Skeletal muscle tissue (tissue), 4 donors: Measurements from ENCODE around the gene HAGH. TPM values are rescaled to one million over a fixed set of nuclear protein-coding genes. Genes with fewer than 3 reads are reported as not detected.
A peak's percentile ranks its signal among the peaks of the same experiment; 100 is the strongest.

Source experiments
- H3K27ac ChIP-seq: one replicate; pipeline ENCODE4 v1.7.0; 2013; ENCODE audit warnings: mild to moderate bottlenecking, low read depth, low read length, inconsistent platforms
- H3K27me3 ChIP-seq, 3 donors: one replicate each; pipeline ENCODE4 v1.7.0; 2013; ENCODE audit warnings: low read length in 3 of 3; ENCODE audit not compliant: control insufficient read depth in 3 of 3, insufficient read depth in 3 of 3
- H3K36me3 ChIP-seq, 3 donors: one replicate each; pipeline ENCODE4 v1.7.0; 2013; ENCODE audit warnings: low read length in 3 of 3; ENCODE audit not compliant: control insufficient read depth in 3 of 3, insufficient read depth in 3 of 3
- H3K4me1 ChIP-seq, 3 donors: one replicate each; pipeline ENCODE4 v1.7.0; 2013; ENCODE audit warnings: low read length in 3 of 3, mild to moderate bottlenecking in 3 of 3; ENCODE audit not compliant: control insufficient read depth in 3 of 3, insufficient read depth in 3 of 3
- H3K4me3 ChIP-seq, 3 donors: one replicate each; pipeline ENCODE4 v1.7.0; 2013; ENCODE audit warnings: low read length in 3 of 3
- H3K9ac ChIP-seq, 3 donors: one replicate each; pipeline ENCODE4 v1.7.0; 2013; ENCODE audit warnings: low read length in 3 of 3, mild to moderate bottlenecking in 3 of 3, moderate library complexity in 2 of 3, low read depth in 1 of 3
- H3K9me3 ChIP-seq, 3 donors: one replicate each; pipeline ENCODE4 v1.7.0; 2013; ENCODE audit warnings: low read length in 3 of 3; ENCODE audit not compliant: control insufficient read depth in 3 of 3
- total RNA-seq: library from RNA; depleted of rRNA; stranded (reverse); fragments of >200 nt; gene quantifications from one replicate; pipeline ENCODE4 v1.2.3, GENCODE V29; 2014
- donor health status: Osteomylitis.

Gene HAGH
- total RNA-seq, 1 donor from 2014 or later = 42.3 TPM

- Histone ChIP-seq H3K36me3 (peaks cover 36 to 59% (median 39%) of the 10 kb centered on the region in 3 donors), H3K9me3 (no peaks in the 10 kb centered on the region), H3K4me3 (no peak overlapping the region), H3K9ac (no peak overlapping the region), H3K27ac (no peak overlapping the region), H3K4me1 (peaks cover 39 to 63% (median 48%) of the 10 kb centered on the region in 3 donors), H3K27me3 (no peaks in the 10 kb centered on the region)
These were observed 50.0 kb downstream of the HAGH start for GRCh38 chr16:1776672-1776955.

- no peak overlapping the region for H3K27ac ChIP-seq
- H3K36me3 ChIP-seq = peaks cover 34 to 57% (median 39%) of the 10 kb centered on the region in 3 donors
- H3K4me1 ChIP-seq = peaks cover 33 to 57% (median 43%) of the 10 kb centered on the region in 3 donors
- no peaks in the 10 kb centered on the region for H3K9me3 ChIP-seq
- H3K9ac ChIP-seq = no peak overlapping the region
- no peaks in the 10 kb centered on the region for H3K27me3 ChIP-seq
- no peak overlapping the region for H3K4me3 ChIP-seq
These were observed 50.6 kb downstream of the HAGH start for GRCh38 chr16:1775846-1776671.

DNA sequence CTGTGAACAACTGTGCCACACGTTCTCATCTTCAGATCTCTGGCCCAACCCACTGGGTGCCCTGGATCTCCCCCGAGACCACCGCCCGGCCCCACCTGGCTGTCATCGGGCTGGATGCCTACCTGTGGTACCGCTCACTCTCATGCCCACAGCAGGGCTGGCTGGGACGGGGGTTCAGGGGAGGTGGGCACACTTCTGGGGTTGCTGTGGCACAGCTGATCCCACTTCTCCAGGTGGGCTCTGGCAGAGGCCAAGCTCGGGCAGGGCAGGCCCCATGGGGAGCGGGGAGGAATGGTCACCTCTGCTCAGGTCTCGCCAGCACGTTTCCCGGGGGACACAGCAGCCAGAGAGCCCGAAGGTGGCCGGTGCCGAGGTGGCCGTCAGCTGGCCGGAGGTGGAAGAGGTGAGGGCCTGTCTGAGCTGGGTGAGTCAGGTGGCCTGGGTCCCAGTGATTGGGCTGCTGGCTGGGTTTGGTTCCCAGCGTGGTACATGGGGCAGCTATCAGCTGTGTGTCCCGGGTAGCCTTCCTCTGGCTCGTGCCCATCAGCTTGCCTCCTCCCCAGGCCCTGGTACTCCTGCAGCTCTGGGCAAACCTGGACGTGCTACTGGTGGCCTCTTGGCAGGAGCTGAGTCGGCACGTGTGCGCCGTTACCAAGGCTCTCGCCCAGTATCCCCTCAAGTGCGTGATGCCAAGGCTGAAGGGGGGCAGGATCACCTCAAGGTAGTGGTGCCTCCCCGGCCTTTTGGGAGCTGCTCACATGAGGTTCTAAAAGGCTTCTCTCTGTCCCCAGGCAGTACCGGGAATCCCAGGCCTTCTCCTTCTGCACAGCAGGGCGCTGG lies 51.4 kb downstream of the HAGH start:
- Histone ChIP-seq H3K4me1 (peaks cover 31 to 56% (median 40%) of the 10 kb centered on the region in 3 donors), H3K27ac (no peak overlapping the region), H3K27me3 (no peaks in the 10 kb centered on the region), H3K9ac (peak overlapping the region in 2 of 3 donors; percentile 82 to 95), H3K36me3 (peaks cover 26 to 50% (median 39%) of the 10 kb centered on the region in 3 donors), H3K9me3 (no peaks in the 10 kb centered on the region), H3K4me3 (no peak overlapping the region)

- Histone ChIP-seq H3K27me3 (no peaks in the 10 kb centered on the region), H3K4me3 (peak overlapping the region; percentile 14 to 35 (median 31)), H3K9me3 (no peaks in the 10 kb centered on the region), H3K27ac (peak overlapping the region; percentile 81), H3K9ac (peak overlapping the region in 2 of 3 donors; percentile 82 to 95), H3K36me3 (peaks cover 21 to 42% (median 33%) of the 10 kb centered on the region in 3 donors), H3K4me1 (peaks cover 29 to 55% (median 37%) of the 10 kb centered on the region in 3 donors)
These were observed 52.2 kb downstream of the HAGH start for GRCh38 chr16:1774448-1774780.

GRCh38 chr16:1773703-1774447 lies 52.8 kb downstream of the HAGH start:
- Histone ChIP-seq H3K4me3 (peak overlapping the region; percentile 69 to 90 (median 90)), H3K9me3 (no peaks in the 10 kb centered on the region), H3K27ac (peak overlapping the region; percentile 81), H3K4me1 (peaks cover 29 to 51% (median 37%) of the 10 kb centered on the region in 3 donors), H3K27me3 (no peaks in the 10 kb centered on the region), H3K36me3 (peaks cover 16 to 41% (median 33%) of the 10 kb centered on the region in 3 donors), H3K9ac (peak overlapping the region; percentile 82 to 95 (median 83))

DNA sequence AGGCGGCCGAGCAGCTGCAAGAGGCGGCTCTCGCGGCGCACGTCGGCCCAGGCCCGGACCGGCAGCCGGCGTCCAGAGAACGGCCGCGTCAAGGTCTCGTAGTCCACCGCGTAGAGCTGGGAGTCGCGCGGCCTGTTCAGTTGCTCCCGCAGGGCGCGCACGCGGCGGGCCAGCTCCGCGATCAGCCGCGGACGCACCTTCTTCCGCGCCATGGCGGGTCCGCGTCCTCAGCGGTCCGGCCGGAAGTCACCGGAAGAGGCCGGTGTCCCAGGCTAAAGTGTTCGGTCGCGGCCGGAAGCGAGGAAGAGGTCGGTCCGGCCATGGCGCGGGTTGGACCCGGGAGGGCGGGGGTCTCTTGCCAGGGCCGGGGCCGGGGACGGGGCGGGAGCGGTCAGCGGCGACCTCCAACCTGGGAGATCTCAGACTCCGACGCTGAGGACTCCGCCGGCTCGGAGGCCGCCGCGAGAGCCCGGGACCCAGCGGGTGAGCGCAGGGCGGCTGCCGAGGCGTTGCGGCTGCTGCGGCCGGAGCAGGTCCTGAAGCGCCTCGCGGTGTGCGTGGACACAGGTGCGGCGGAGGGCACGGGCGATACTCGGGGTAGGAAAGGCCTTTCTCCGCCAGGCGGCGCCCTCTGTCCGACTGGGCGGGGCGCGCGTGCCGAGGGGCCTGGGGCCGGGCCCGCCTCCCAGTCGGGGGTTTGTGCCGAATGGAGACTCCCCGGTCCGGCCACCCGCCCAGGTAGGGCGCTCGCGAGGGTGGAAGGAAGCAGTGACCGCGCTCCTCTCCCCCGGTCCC lies 53.5 kb downstream of the HAGH start, which contains the start of gene MRPS34:
TSS of gene MRPS34 (minus strand) at position 227 of the 795 bp plus-strand sequence. CDS start at position 212, 15 bp downstream.
- Histone ChIP-seq H3K36me3 (peaks cover 19 to 40% (median 31%) of the 10 kb centered on the region in 3 donors), H3K27me3 (no peaks in the 10 kb centered on the region), H3K4me1 (peaks cover 29 to 49% (median 37%) of the 10 kb centered on the region in 3 donors), H3K9ac (peak within 1 kb of the TSS; percentile 82 to 95 (median 83)), H3K9me3 (no peaks in the 10 kb centered on the region), H3K4me3 (peak within 1 kb of the TSS; percentile 69 to 90 (median 90)), H3K27ac (peak within 1 kb of the TSS; percentile 81)

DNA sequence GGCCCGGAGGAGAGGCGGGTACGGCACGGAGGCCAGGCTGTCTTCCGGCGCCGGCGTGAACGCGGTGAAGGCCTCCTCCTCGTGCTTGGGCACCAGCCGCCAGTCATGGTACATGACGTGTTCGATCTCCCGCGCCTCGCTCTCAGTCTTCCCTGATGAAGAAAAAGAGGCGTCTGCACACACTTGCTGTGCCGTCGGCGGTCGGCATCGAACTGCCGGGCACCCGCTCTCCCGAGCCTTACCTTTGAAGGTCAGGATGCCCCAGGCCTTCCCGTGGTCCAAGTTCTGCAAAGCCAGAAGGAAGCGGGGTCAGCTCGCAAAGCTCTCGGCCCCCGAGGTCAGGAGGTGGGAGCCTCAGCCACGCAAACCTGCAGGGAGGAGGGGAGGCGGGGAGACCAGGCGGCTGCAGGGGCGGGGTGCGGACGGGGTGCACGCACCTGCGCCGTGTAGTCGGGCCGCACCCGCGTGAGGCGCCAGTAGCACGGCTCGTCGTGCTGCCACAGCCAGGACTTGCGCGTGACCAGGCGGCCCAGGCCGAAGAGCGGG lies 54.2 kb downstream of the HAGH start, which contains the start of gene EME2:
TSS of gene EME2 (plus strand) at position 449 of the 546 bp plus-strand sequence. CDS start 418 bp downstream, outside the sequence.
- Histone ChIP-seq H3K4me1 (peaks cover 29 to 49% (median 37%) of the 10 kb centered on the region in 3 donors), H3K36me3 (peaks cover 22 to 40% (median 30%) of the 10 kb centered on the region in 3 donors), H3K27me3 (no peaks in the 10 kb centered on the region), H3K4me3 (peak within 1 kb of the TSS; percentile 69 to 90 (median 90)), H3K9ac (peak within 1 kb of the TSS; percentile 82 to 95 (median 83)), H3K9me3 (no peaks in the 10 kb centered on the region), H3K27ac (peak within 1 kb of the TSS; percentile 81)

- H3K4me1 ChIP-seq = peaks cover 29 to 49% (median 37%) of the 10 kb centered on the region in 3 donors
- peak overlapping the region; percentile 74 to 95 (median 83) for H3K9ac ChIP-seq
- peak overlapping the region; percentile 67 to 90 (median 90) for H3K4me3 ChIP-seq
- H3K9me3 ChIP-seq = no peaks in the 10 kb centered on the region
- H3K27me3 ChIP-seq = no peaks in the 10 kb centered on the region
- peak overlapping the region; percentile 30 for H3K27ac ChIP-seq
- peaks cover 26 to 37% (median 30%) of the 10 kb centered on the region in 3 donors for H3K36me3 ChIP-seq
These were observed 54.7 kb downstream of the HAGH start for GRCh38 chr16:1771864-1772361.
